IMR-90 (cell line): ENCODE measurements around the gene GNAI2. TPM values are rescaled to one million over a fixed set of nuclear protein-coding genes. Genes with fewer than 3 reads are reported as not detected.
A peak's percentile ranks its signal among the peaks of the same experiment; 100 is the strongest.

Experiments used
- ATAC-seq: fragments of 200-7000 bp; cut with Tn5 transposase; 2 replicates; pipeline ENCODE4 v1.9.1; 2020; ENCODE audit warnings: low read depth, mild to moderate bottlenecking, moderate library complexity
- BruUV-seq: library from RNA; stranded (reverse); fragments of 400-500 nt; replicated peaks from 2 replicates; lab custom pipeline; 2021; lab: Mats Ljungman, UMichigan
- CTCF ChIA-PET: fragments of 300-600 bp; formaldehyde crosslinking; extraction: SDS; loops from one replicate; lab custom pipeline; 2021; ENCODE audit warnings: antibody characterized with exemption; lab: Yijun Ruan, JAX
- POLR2A ChIA-PET: fragments of 300-600 bp; sonication (Branson Sonifier 250); formaldehyde crosslinking; loops from one replicate; lab custom pipeline; 2022; ENCODE audit warnings: antibody characterized with exemption; ENCODE audit not compliant: unreplicated experiment; lab: Charles Lee
- DNase-seq: peaks from one replicate; pipeline ENCODE4 v3.0.0; 2013
- H2AFZ ChIP-seq: replicated peaks from 2 replicates; pipeline ENCODE3; 2013; ENCODE audit warnings: low read length, mild to moderate bottlenecking; ENCODE audit not compliant: poor library complexity
- H2AK5ac ChIP-seq: 2 replicates; pipeline ENCODE4 v1.6.1; 2013; ENCODE audit warnings: low read depth, low read length, inconsistent platforms
- H2AK9ac ChIP-seq: replicated peaks from 2 replicates; pipeline ENCODE3; 2013; ENCODE audit warnings: mild to moderate bottlenecking, low read depth, low read length, moderate library complexity; ENCODE audit not compliant: poor library complexity
- H2BK120ac ChIP-seq: 2 replicates; pipeline ENCODE4 v1.6.1; 2013; ENCODE audit warnings: low read depth, low read length, inconsistent platforms
- H2BK15ac ChIP-seq: 3 replicates; pipeline ENCODE4 v1.6.1; 2013; ENCODE audit warnings: low read depth, low read length, inconsistent platforms
- H2BK20ac ChIP-seq: 2 replicates; pipeline ENCODE4 v1.6.1; 2013; ENCODE audit warnings: low read depth, mild to moderate bottlenecking, inconsistent platforms, low read length, moderate library complexity
- H2BK5ac ChIP-seq: 2 replicates; pipeline ENCODE4 v1.6.1; 2013; ENCODE audit warnings: mild to moderate bottlenecking, low read depth, low read length, inconsistent platforms; ENCODE audit not compliant: poor library complexity, severe bottlenecking
- H3K14ac ChIP-seq: replicated peaks from 2 replicates; pipeline ENCODE4 v1.6.1; 2013; ENCODE audit warnings: low read depth, low read length, inconsistent platforms
- H3K18ac ChIP-seq: 2 replicates; pipeline ENCODE4 v1.6.1; 2013; ENCODE audit warnings: low read depth, low read length, control low read depth
- H3K23ac ChIP-seq: 2 replicates; pipeline ENCODE4 v1.6.1; 2013; ENCODE audit warnings: low read depth, low read length, inconsistent platforms
- H3K27ac ChIP-seq: 2 replicates; pipeline ENCODE4 v1.5.1; 2013; ENCODE audit warnings: mild to moderate bottlenecking, control low read depth, low read length; ENCODE audit not compliant: insufficient read depth
- H3K27me3 ChIP-seq: 2 replicates; pipeline ENCODE4 v1.6.1; 2013; ENCODE audit warnings: low read length; ENCODE audit not compliant: control insufficient read depth, insufficient read depth
- H3K36me3 ChIP-seq: 2 replicates; pipeline ENCODE4 v1.6.1; 2013; ENCODE audit warnings: low read length, mixed read lengths; ENCODE audit not compliant: control insufficient read depth, insufficient read depth
- H3K4ac ChIP-seq: 2 replicates; pipeline ENCODE4 v1.6.1; 2013; ENCODE audit warnings: low read depth, low read length, inconsistent platforms
- H3K4me1 ChIP-seq: 2 replicates; pipeline ENCODE4 v1.6.1; 2013; ENCODE audit warnings: low read length, mixed read lengths; ENCODE audit not compliant: control insufficient read depth, insufficient read depth
- H3K4me2 ChIP-seq: 2 replicates; pipeline ENCODE4 v1.6.1; 2013; ENCODE audit warnings: low read depth, mild to moderate bottlenecking, control low read depth, low read length, moderate library complexity
- H3K4me3 ChIP-seq: 2 replicates; pipeline ENCODE4 v1.5.1; 2013; ENCODE audit warnings: low read depth, mild to moderate bottlenecking, control low read depth, low read length, moderate library complexity; ENCODE audit not compliant: insufficient read depth
- H3K56ac ChIP-seq: 2 replicates; pipeline ENCODE4 v1.6.1; 2013; ENCODE audit warnings: low read length, inconsistent platforms; ENCODE audit not compliant: insufficient read depth; ENCODE audit errors: extremely low read depth
- H3K79me1 ChIP-seq, 2 experiments: 2 replicates each; pipeline ENCODE4 v1.6.1; 2013; ENCODE audit warnings: low read length in 2 of 2, inconsistent platforms in 1 of 2, low read depth in 1 of 2
- H3K9ac ChIP-seq: 2 replicates; pipeline ENCODE4 v1.6.1; 2013; ENCODE audit warnings: low read depth, low read length, control low read depth
- H3K9me1 ChIP-seq: 2 replicates; pipeline ENCODE4 v1.6.1; 2013; ENCODE audit warnings: low read length, inconsistent platforms; ENCODE audit not compliant: insufficient read depth
- H3K9me3 ChIP-seq: 2 replicates; pipeline ENCODE4 v1.6.1; 2013; ENCODE audit warnings: low read length; ENCODE audit not compliant: control insufficient read depth, insufficient read depth
- H4K20me1 ChIP-seq: 2 replicates; pipeline ENCODE4 v1.6.1; 2013; ENCODE audit warnings: low read length, inconsistent platforms; ENCODE audit not compliant: insufficient read depth
- H4K5ac ChIP-seq: 2 replicates; pipeline ENCODE4 v1.6.1; 2013; ENCODE audit warnings: mild to moderate bottlenecking, low read depth, low read length, control low read depth
- H4K8ac ChIP-seq, 2 experiments: 2 replicates each; pipeline ENCODE4 v1.6.1; 2013; ENCODE audit warnings: low read depth in 2 of 2, low read length in 2 of 2, control low read depth in 1 of 2, inconsistent platforms in 1 of 2
- H4K91ac ChIP-seq: 2 replicates; pipeline ENCODE4 v1.6.1; 2013; ENCODE audit warnings: low read depth, low read length, inconsistent platforms; ENCODE audit not compliant: insufficient read depth
- BHLHE40 ChIP-seq: fragments of 150-350 bp; IDR thresholded peaks from 2 replicates; pipeline ENCODE4 v1.6.1; 2016; ENCODE audit warnings: mild to moderate bottlenecking, low read depth, low read length
- CEBPB ChIP-seq: IDR thresholded peaks from 2 replicates; pipeline ENCODE4 v1.6.1; 2012; ENCODE audit warnings: low read depth, low read length, improper control_type of control experiment
- CHD1 ChIP-seq: IDR thresholded peaks from 2 replicates; pipeline ENCODE4 v1.6.1; 2012; ENCODE audit warnings: low read depth, low read length, improper control_type of control experiment
- ELK1 ChIP-seq: fragments of 150-350 bp; IDR thresholded peaks from 2 replicates; pipeline ENCODE4 v1.6.1; 2016; ENCODE audit warnings: low read depth, mild to moderate bottlenecking, low read length, moderate library complexity, borderline replicate concordance
- FOS ChIP-seq: fragments of 150-350 bp; IDR thresholded peaks from 2 replicates; pipeline ENCODE4 v1.6.1; 2016; ENCODE audit warnings: low read depth, low read length
- MAFK ChIP-seq: IDR thresholded peaks from 2 replicates; pipeline ENCODE4 v1.6.1; 2012; ENCODE audit warnings: low read depth, low read length, improper control_type of control experiment
- MAZ ChIP-seq: IDR thresholded peaks from 2 replicates; pipeline ENCODE4 v1.6.1; 2012; ENCODE audit warnings: low read depth, mild to moderate bottlenecking, low read length, improper control_type of control experiment, moderate library complexity, borderline replicate concordance
- MXI1 ChIP-seq: IDR thresholded peaks from 2 replicates; pipeline ENCODE4 v1.6.1; 2012; ENCODE audit warnings: low read depth, mild to moderate bottlenecking, low read length, moderate library complexity, borderline replicate concordance
- NFE2L2 ChIP-seq: fragments of 150-350 bp; IDR thresholded peaks from 2 replicates; pipeline ENCODE4 v1.6.1; 2016; ENCODE audit warnings: low read depth, mild to moderate bottlenecking, low read length
- POLR2A ChIP-seq: IDR thresholded peaks from 2 replicates; pipeline ENCODE4 v1.6.1; 2012; ENCODE audit warnings: mild to moderate bottlenecking, low read depth, low read length
- RAD21 ChIP-seq: IDR thresholded peaks from 2 replicates; pipeline ENCODE4 v1.6.1; 2012; ENCODE audit warnings: low read length, improper control_type of control experiment
- RCOR1 ChIP-seq: IDR thresholded peaks from 2 replicates; pipeline ENCODE4 v1.6.1; 2012; ENCODE audit warnings: mild to moderate bottlenecking, low read length, improper control_type of control experiment; ENCODE audit not compliant: insufficient replicate concordance
- RFX5 ChIP-seq: IDR thresholded peaks from 2 replicates; pipeline ENCODE4 v1.8.0; 2012; ENCODE audit warnings: low read depth, mild to moderate bottlenecking, low read length, moderate library complexity
- SMC3 ChIP-seq: fragments of 150-350 bp; IDR thresholded peaks from 2 replicates; pipeline ENCODE4 v1.6.1; 2016; ENCODE audit warnings: low read depth, mild to moderate bottlenecking, antibody characterized with exemption, low read length, moderate library complexity
- WGBS, 2 experiments: methylation state at CpG; one replicate each; pipeline versions ENCODE4 v1.1.5 to v1.1.7; 2013; ENCODE audit warnings: missing lambda C conversion rate in 2 of 2; ENCODE audit not compliant: insufficient read length in 1 of 2; ENCODE audit errors: extremely low coverage in 2 of 2; 5-methylcytosine and 5-hydroxymethylcytosine counted together
- dilution Hi-C: fragments of 300-500 bp; cut with HindIII; formaldehyde crosslinking; loops from one replicate; pipeline ENCODE4 v1.14.3; 2018; ENCODE audit warnings: low sequenced_read_pairs; ENCODE audit not compliant: unreplicated experiment
- in situ Hi-C: fragments of 300-500 bp; cut with MboI; formaldehyde crosslinking; loops from 3 replicates; pipeline ENCODE4 v1.14.3; 2019; ENCODE audit warnings: low sequenced_read_pairs, inconsistent platforms, mixed read lengths
- intact Hi-C: fragments of 100-400 bp; cut with micrococcal nuclease; formaldehyde crosslinking; loops from 2 replicates; pipeline ENCODE4 v1.10.0; 2022
- polyA plus RNA-seq, 3 experiments: library from polyadenylated mRNA; depleted of rRNA; stranded (reverse); fragments of >200 nt; gene quantifications; 2 replicates each; pipeline ENCODE4 v1.2.3, GENCODE V29; 2012; ENCODE audit warnings: low replicate concordance in 1 of 3
- total RNA-seq: library from RNA; depleted of rRNA; stranded (reverse); fragments of >200 nt; gene quantifications from 2 replicates; pipeline ENCODE4 v1.2.3, GENCODE V29; 2012
- TF ChIP-seq, protein P1 (sequence below): conservative IDR thresholded peaks from 2 replicates; pipeline ENCODE4 v1.5.1; 2012; ENCODE audit warnings: mild to moderate bottlenecking, low read depth, low read length, improper control_type of control experiment
- TF ChIP-seq, protein P2 (sequence below): fragments of 150-350 bp; IDR thresholded peaks from 2 replicates; pipeline ENCODE4 v1.6.1; 2017; ENCODE audit warnings: mild to moderate bottlenecking, antibody characterized with exemption, low read length, low read depth

GNAI2 gene
- total and polyA plus RNA-seq, 2 of the 4 experiments (the other 2 are of a cell fraction) = 867 to 1,079 TPM

GRCh38 chr3:50193746-50194127 is 42.3 kb upstream of the GNAI2 start:
- H4K91ac ChIP-seq = no peak overlapping the region
- dilution Hi-C loops = no loop called here
- H2AK5ac ChIP-seq = no peak overlapping the region
- peak overlapping the region; percentile 63 for H2AFZ ChIP-seq
- H3K14ac ChIP-seq = no peak overlapping the region
- no TSS peak for BruUV-seq
- no peak overlapping the region for H2BK15ac ChIP-seq
- no peaks in the 10 kb centered on the region for H3K79me1 ChIP-seq
- WGBS, 2 experiments = 44% methylated on average over 20 of the region's 34 CpGs; no CpG with 5 or more reads in 1 of the 2 experiments
- H2BK120ac ChIP-seq = no peak overlapping the region
- peak overlapping the region; percentile 55 for H2AK9ac ChIP-seq
- no peak overlapping the region for H3K9ac ChIP-seq
- H3K4me1 ChIP-seq = no peaks in the 10 kb centered on the region
- no peak overlapping the region for H3K4ac ChIP-seq
- no peaks in the 10 kb centered on the region for H3K9me3 ChIP-seq
- no peak overlapping the region for H3K23ac ChIP-seq
- no peak overlapping the region for H3K18ac ChIP-seq
- peaks cover 29% of the 10 kb centered on the region for H3K27me3 ChIP-seq
- H2BK5ac ChIP-seq = no peak overlapping the region
- no peak overlapping the region for H4K8ac ChIP-seq
- CTCF ChIA-PET = interaction anchor here (1.4 kb wide), 1 partner anchor 66 kb away, joined by 4 read pairs; no protein-coding TSS in a partner anchor
- no peaks in the 10 kb centered on the region for H3K36me3 ChIP-seq
- in situ Hi-C loops = loop anchor here (5.0 kb wide), 2 partner anchors 34 to 79 kb away; no protein-coding TSS in a partner anchor
- peaks cover 4% of the 10 kb centered on the region; the same call in 1 of the 2 replicates for H4K20me1 ChIP-seq
- no peak overlapping the region for H3K27ac ChIP-seq
- no peaks in the 10 kb centered on the region for H3K9me1 ChIP-seq
- no peak overlapping the region for H3K4me2 ChIP-seq
- TF ChIP-seq MAZ (no peak), RFX5 (no peak), BHLHE40 (no peak), NFE2L2 (no peak), MXI1 (no peak), CEBPB (no peak), RCOR1 (no peak), RAD21 (no peak), ELK1 (no peak), FOS (no peak), POLR2A (no peak), SMC3 (no peak), CHD1 (no peak), MAFK (no peak)
- TF ChIP-seq, protein P1, sequence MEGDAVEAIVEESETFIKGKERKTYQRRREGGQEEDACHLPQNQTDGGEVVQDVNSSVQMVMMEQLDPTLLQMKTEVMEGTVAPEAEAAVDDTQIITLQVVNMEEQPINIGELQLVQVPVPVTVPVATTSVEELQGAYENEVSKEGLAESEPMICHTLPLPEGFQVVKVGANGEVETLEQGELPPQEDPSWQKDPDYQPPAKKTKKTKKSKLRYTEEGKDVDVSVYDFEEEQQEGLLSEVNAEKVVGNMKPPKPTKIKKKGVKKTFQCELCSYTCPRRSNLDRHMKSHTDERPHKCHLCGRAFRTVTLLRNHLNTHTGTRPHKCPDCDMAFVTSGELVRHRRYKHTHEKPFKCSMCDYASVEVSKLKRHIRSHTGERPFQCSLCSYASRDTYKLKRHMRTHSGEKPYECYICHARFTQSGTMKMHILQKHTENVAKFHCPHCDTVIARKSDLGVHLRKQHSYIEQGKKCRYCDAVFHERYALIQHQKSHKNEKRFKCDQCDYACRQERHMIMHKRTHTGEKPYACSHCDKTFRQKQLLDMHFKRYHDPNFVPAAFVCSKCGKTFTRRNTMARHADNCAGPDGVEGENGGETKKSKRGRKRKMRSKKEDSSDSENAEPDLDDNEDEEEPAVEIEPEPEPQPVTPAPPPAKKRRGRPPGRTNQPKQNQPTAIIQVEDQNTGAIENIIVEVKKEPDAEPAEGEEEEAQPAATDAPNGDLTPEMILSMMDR = no peak
- TF ChIP-seq, protein P2, sequence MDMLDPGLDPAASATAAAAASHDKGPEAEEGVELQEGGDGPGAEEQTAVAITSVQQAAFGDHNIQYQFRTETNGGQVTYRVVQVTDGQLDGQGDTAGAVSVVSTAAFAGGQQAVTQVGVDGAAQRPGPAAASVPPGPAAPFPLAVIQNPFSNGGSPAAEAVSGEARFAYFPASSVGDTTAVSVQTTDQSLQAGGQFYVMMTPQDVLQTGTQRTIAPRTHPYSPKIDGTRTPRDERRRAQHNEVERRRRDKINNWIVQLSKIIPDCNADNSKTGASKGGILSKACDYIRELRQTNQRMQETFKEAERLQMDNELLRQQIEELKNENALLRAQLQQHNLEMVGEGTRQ = no peak
- H3K4me3 ChIP-seq = no peak overlapping the region
- DNase-seq (no peak), ATAC-seq (no peak)
- no peak overlapping the region for H3K56ac ChIP-seq
- POLR2A ChIA-PET = no interaction called here
- H2BK20ac ChIP-seq = no peak overlapping the region
- H4K5ac ChIP-seq = no peak overlapping the region
- intact Hi-C loops = loop anchor here (1.0 kb wide), 1 partner anchor 131 kb away; no protein-coding TSS in a partner anchor
